Activated T-helper 1 cell treated with anti-CD3 and anti-CD28 coated beads, Interleukin-12 subunit alpha, Interleukin-12 subunit beta, Interleukin-2, Interleukin-4 antibody, amounts not matched to agents 30 ng/mL and 10 ng/mL and 1 ng/mL, durations not matched to agents 14 hours and 24 hours and 36 hours (primary cell): ENCODE data around the gene CORO2B. TPM values are rescaled to one million over a fixed set of nuclear protein-coding genes. Genes with fewer than 3 reads are reported as not detected.

Source experiments
- DNase-seq: peaks from one replicate; pipeline ENCODE4 v3.0.0; 2021; ENCODE audit warnings: low spot score
- H3K27ac Mint-ChIP-seq: one replicate; pipeline ENCODE4 v1.8.0; 2021; ENCODE audit warnings: mild to moderate bottlenecking, mixed read lengths
- H3K27me3 Mint-ChIP-seq: one replicate; pipeline ENCODE4 v1.8.0; 2022; ENCODE audit warnings: mild to moderate bottlenecking, moderate library complexity, mixed read lengths; ENCODE audit not compliant: insufficient read depth
- H3K36me3 Mint-ChIP-seq: one replicate; pipeline ENCODE4 v1.8.0; 2021; ENCODE audit warnings: low read depth, mixed read lengths
- H3K4me1 Mint-ChIP-seq: one replicate; pipeline ENCODE4 v1.8.0; 2021; ENCODE audit warnings: low read depth, mixed read lengths
- H3K4me3 Mint-ChIP-seq: one replicate; pipeline ENCODE4 v1.8.0; 2021; ENCODE audit warnings: mild to moderate bottlenecking, moderate library complexity, mixed read lengths
- H3K9me3 Mint-ChIP-seq: one replicate; pipeline ENCODE4 v1.8.0; 2021; ENCODE audit warnings: mixed read lengths
- intact Hi-C: fragments of 100-400 bp; cut with micrococcal nuclease; formaldehyde crosslinking; loops from one replicate; pipeline ENCODE4 v1.15.1; 2024
- total RNA-seq: library from RNA; stranded (reverse); gene quantifications from 2 replicates; pipeline ENCODE4 v1.2.3, GENCODE V29; 2022

Gene CORO2B
- total RNA-seq, 1 donor from 2014 or later: not detected

DNA sequence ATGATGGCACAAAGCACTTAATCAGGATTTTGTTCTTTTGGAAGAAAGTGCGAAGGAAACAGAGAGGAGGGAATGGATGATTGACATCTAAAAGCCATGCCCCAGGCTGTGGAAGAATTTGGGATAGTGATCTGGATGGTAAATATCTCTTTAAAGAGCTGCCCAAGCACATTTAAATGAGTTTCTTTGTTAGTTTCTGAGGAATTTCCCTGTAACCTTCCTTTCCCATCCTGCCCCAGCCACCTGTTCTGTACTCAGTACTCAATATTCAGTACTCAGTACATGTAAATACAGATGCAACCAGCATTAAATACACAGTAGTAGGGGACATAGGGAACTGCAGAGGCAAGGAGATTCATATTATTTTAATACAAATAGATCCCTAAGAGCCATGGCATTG is 7.8 kb upstream of the CORO2B start:
- no peaks in the 10 kb centered on the region for H3K4me1 Mint-ChIP-seq
- no peak for DNase-seq
- no peaks in the 10 kb centered on the region for H3K36me3 Mint-ChIP-seq
- no peak overlapping the region for H3K4me3 Mint-ChIP-seq
- intact Hi-C loops: no loop called here
- no peaks in the 10 kb centered on the region for H3K9me3 Mint-ChIP-seq
- H3K27me3 Mint-ChIP-seq: peaks cover 28% of the 10 kb centered on the region
- no peak overlapping the region for H3K27ac Mint-ChIP-seq

DNA sequence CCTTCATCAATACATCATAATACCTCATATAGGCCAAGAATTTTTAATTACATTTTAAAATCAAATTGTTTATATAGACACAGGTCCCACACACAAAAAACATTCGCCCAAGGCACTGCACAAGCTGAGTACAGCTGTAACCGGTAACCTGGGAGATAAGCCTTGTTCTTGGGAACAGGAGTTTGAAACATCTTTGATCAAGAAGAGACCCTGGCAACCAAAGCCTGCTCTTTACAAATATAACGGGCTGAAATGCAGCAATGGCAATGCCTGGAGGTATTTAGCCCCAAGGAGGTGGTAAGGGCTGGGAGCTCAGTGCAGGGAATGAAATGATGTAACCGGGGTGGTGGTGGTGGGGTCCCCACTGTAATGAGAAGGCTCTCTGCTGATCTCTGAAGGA is 7.2 kb upstream of the CORO2B start:
- intact Hi-C loops: no loop called here
- peaks cover 34% of the 10 kb centered on the region for H3K27me3 Mint-ChIP-seq
- H3K9me3 Mint-ChIP-seq: no peaks in the 10 kb centered on the region
- H3K36me3 Mint-ChIP-seq: no peaks in the 10 kb centered on the region
- DNase-seq: no peak
- no peak overlapping the region for H3K4me3 Mint-ChIP-seq
- no peaks in the 10 kb centered on the region for H3K4me1 Mint-ChIP-seq
- no peak overlapping the region for H3K27ac Mint-ChIP-seq

DNA sequence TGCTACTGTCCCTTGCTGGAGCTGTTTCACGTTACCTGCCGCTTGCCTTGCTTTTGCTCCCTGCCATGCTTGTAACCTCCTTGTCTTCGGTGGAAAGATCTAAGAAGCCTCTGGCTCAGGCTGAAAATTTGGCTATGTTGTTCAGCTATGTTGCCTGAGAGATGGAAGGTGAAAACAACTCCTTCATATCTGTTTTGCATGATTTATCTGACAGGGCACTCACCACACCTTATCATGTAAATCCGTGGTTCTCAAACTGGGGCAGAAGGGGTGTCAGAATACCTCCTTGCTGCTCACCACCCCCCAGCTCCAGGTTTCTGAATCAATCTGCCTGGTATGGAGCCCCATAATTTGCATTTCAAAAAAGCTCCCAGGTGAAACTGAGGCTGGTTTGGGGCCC is 6.5 kb upstream of the CORO2B start:
- H3K27ac Mint-ChIP-seq: no peak overlapping the region
- no peaks in the 10 kb centered on the region for H3K36me3 Mint-ChIP-seq
- H3K9me3 Mint-ChIP-seq: no peaks in the 10 kb centered on the region
- DNase-seq: no peak
- intact Hi-C loops: no loop called here
- H3K4me1 Mint-ChIP-seq: no peaks in the 10 kb centered on the region
- H3K4me3 Mint-ChIP-seq: no peak overlapping the region
- H3K27me3 Mint-ChIP-seq: peaks cover 40% of the 10 kb centered on the region

DNA sequence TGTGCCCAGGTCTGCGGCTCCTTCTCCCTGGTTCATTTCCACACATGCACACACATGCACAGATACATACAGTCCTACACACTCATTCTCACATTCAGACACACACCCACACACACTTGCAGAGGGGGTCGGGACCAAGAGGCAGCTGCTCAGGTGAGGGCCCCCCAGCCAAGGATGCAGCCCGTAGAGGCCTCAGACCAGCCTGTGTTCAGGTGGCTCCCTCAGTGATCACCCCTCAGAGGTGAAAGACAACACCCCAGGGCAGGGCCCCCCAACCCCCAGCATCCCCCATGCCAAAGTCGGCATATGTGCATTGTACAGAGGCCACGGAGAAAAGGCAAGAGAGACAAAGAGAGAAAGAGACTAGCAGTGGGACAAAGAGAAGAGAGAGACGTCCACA is 5.9 kb upstream of the CORO2B start:
- peaks cover 3% of the 10 kb centered on the region for H3K4me1 Mint-ChIP-seq
- peak overlapping the region; percentile 27 for H3K27ac Mint-ChIP-seq
- H3K36me3 Mint-ChIP-seq: no peaks in the 10 kb centered on the region
- intact Hi-C loops: no loop called here
- peaks cover 47% of the 10 kb centered on the region for H3K27me3 Mint-ChIP-seq
- H3K9me3 Mint-ChIP-seq: no peaks in the 10 kb centered on the region
- DNase-seq: no peak
- H3K4me3 Mint-ChIP-seq: no peak overlapping the region

DNA sequence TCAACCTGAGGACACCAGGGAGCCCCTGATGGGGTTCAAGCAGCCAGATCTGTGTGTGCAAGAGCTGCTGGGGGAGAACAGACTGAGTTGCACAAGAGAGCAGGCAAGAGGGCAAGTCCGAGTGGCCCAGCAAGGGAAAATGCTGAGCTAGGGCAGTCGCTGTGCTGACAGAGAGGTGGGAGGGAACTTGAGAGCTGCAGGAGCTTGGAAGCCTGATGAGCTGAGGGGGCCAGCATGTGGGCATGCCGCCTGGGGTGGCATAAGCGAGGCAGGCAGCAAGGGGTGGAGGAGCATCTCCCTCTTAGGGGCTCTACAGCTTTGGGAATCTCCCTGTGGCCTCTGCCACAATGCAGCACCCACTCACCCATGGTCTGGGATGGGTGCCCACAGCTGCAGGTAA is 4.7 kb upstream of the CORO2B start:
- Mint-ChIP-seq H3K4me3 (no peak overlapping the region), H3K27ac (no peak overlapping the region)
- intact Hi-C loops: no loop called here

DNA sequence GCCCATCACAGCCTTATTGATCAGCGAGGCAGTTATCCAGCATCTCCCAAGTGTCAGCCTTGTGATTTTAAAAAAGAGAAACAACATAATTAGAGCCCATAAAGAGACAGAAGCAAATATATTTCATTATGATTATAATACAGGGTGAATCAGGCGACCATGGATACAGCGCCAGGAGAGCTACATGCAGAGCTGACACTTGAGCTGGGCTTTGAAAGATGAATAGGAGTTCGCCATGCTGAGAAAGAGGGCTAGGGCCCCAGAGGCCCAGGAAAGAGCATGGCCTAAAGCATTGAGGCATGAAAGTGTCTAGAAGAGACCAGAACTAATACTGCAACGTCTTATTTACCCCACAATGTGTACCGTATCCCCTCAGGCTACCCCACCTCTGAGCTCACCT is 4.2 kb upstream of the CORO2B start:
- Mint-ChIP-seq H3K36me3 (no peaks in the 10 kb centered on the region), H3K4me3 (no peak overlapping the region), H3K9me3 (no peaks in the 10 kb centered on the region), H3K4me1 (peaks cover 7% of the 10 kb centered on the region), H3K27ac (no peak overlapping the region), H3K27me3 (peaks cover 51% of the 10 kb centered on the region)
- DNase-seq: no peak
- intact Hi-C loops: no loop called here

More for the DNA sequence above, 4.7 kb upstream of the CORO2B start:
- H3K27me3 Mint-ChIP-seq: peaks cover 50% of the 10 kb centered on the region
- H3K9me3 Mint-ChIP-seq: no peaks in the 10 kb centered on the region
- peaks cover 7% of the 10 kb centered on the region for H3K4me1 Mint-ChIP-seq
- no peak for DNase-seq
- no peaks in the 10 kb centered on the region for H3K36me3 Mint-ChIP-seq

DNA sequence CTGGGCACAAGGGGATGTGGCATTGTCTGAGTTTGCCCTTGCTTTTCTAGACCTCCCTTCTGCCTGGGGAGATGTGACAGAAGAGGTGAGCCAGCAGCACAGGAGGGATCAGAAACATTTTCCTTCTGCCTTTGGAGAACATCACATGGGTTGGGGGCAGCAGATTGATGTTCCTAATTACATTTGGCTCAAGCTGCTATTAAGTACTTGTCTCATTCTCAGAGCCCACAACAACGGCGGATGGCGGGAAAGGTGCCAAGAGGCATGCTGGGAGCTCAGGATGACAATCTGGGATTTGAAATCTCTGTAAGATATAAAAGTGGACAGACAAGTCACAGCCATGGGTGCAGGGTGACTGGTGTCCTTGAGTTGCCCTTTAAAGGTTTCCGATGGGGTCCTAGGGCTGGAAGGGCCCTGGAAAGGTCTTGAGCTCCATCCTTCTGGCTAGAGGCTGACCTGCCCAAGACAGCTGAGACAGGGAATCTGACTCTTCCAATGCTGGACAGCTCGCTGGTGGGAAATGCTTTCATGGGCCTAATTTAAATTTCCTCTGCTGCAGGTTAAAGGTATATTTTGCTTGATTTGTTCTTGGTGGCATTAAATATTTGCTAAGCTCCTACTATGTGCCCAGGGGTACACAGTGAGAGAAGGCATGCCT is 2.4 kb upstream of the CORO2B start:
- no peak for DNase-seq
- H3K9me3 Mint-ChIP-seq: no peaks in the 10 kb centered on the region
- peaks cover 7% of the 10 kb centered on the region for H3K4me1 Mint-ChIP-seq
- H3K4me3 Mint-ChIP-seq: no peak overlapping the region
- intact Hi-C loops: no loop called here
- no peaks in the 10 kb centered on the region for H3K36me3 Mint-ChIP-seq
- H3K27ac Mint-ChIP-seq: no peak overlapping the region
- peaks cover 59% of the 10 kb centered on the region for H3K27me3 Mint-ChIP-seq

DNA sequence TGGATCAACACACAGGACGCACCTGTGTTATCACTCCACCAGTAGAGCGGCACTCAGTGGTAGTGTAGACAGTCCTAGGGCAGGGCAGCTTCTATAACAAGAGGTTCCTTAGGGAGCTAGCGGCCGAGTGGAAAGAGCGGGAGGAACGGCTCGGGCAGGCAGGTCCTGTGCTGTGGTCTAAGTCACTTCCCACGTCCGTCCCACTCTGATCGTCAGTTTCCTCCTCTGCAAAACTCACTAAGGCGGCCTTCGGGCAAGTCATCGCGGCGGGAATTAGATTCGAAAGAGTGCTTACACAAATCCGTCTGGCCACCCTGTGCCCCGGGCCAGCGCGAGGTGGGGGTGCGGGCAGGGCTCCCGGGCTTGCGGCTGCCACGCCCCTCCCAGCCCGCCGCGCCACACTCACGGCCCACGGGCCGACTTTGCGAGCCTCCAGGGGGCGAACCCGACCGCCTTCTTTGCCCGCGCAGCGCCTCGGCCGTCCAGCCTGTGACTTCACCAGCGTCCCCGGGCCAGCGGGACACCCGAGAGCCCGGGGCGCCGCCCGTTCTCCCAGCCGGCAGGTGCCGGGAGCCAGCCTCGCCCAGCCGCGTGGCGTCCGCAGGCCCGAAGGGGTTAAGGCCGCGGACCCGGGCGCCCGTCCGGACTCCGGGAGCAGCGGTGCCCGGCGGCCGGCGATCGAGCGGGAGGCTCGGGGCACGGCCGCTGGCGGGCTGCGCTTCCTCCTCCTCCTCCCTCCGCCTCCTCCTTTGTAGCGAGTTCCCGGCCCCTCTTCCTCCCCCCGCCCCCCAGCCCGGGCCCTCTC is 416 bp upstream of the CORO2B start:
- Mint-ChIP-seq H3K27me3 (peaks cover 58% of the 10 kb centered on the region), H3K4me1 (peaks cover 7% of the 10 kb centered on the region), H3K4me3 (peak overlapping the region; percentile 80), H3K9me3 (no peaks in the 10 kb centered on the region), H3K27ac (no peak overlapping the region), H3K36me3 (no peaks in the 10 kb centered on the region)
- no peak for DNase-seq
- intact Hi-C loops: no loop called here

DNA sequence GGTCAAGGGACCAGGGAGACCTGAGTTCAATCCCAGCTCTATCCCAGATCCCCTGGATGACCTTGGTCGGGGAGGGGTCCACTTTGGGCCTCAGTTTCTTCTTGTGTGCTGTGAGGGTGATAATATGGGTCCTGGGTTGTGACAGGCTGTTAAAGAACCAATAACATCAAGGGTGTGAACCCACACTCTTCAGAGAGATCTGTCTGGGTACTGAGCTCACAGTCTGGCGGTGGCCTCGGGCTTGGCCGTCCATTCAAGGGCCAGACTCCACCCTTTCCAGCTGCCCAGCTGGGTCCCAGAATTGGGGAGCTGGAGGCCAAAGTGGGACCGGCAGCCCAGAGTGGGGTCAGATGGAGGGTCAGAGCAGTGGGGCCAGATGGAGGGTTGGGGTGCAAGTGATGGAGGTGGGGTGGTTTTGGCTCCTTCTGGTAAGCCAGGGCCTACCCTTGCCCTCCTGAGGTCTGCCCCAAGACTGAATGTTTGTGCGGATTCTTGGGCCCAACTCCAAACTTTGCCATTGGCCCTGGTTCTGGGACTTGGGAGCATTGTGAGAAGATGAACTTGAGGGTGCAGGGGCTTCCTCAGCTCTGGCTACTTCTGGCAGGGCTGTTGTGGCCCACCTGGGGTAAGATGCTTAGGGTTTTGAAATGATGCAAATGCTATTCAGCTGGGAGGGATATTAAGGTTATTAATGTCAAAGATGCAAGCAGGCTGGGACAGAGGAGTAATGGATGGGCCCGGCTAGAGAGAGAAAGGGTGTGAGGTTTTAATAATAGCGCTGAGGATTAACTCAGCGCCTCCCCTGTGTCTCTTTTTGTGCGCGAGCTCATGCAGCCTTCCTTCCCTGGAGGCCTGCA is 1.5 kb downstream of the CORO2B start:
- Mint-ChIP-seq H3K27ac (no peak overlapping the region), H3K36me3 (no peaks in the 10 kb centered on the region), H3K9me3 (no peaks in the 10 kb centered on the region), H3K27me3 (peaks cover 51% of the 10 kb centered on the region), H3K4me1 (peaks cover 7% of the 10 kb centered on the region), H3K4me3 (peak overlapping the region; percentile 21)
- no peak for DNase-seq
- intact Hi-C loops: no loop called here

DNA sequence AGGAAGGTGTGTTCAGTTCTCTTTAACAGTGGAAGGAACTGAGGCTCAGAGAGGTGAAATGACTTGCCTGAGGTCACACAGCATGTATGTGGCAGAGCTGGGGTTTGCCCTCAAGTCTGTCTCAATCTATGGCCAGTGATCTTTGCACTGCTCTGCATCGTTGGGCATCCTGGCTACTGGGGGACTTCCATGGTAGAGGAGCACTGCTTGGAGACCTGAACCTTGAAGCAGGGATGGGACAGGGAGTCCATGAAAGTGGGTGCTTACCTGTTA is 2.0 kb downstream of the CORO2B start:
- no peak for DNase-seq
- intact Hi-C loops: no loop called here
- H3K27me3 Mint-ChIP-seq: peaks cover 47% of the 10 kb centered on the region
- H3K36me3 Mint-ChIP-seq: no peaks in the 10 kb centered on the region
- H3K9me3 Mint-ChIP-seq: no peaks in the 10 kb centered on the region
- H3K27ac Mint-ChIP-seq: no peak overlapping the region
- H3K4me1 Mint-ChIP-seq: peaks cover 7% of the 10 kb centered on the region
- no peak overlapping the region for H3K4me3 Mint-ChIP-seq

DNA sequence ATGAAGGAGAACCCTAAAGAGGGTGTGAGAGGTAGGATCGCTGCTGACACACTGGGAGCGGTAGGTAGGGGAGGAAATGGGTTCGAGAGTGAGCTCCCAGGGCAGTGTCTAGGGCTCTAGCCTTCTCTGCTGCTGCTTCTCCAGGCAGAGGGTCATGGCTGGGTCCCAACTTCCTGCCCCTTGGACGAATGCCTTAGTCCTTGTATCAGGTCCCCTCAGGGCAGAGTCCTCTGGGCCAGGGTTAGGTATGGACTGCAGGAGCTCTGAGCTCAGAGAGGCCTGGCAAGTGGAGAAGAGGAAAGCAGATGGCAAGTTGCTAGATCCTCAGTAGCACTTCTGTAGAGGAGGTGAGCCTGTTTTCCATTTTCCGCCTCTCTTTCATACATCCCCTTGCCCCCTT is 2.9 kb downstream of the CORO2B start:
- no peaks in the 10 kb centered on the region for H3K9me3 Mint-ChIP-seq
- intact Hi-C loops: no loop called here
- H3K27me3 Mint-ChIP-seq: peaks cover 38% of the 10 kb centered on the region
- no peak overlapping the region for H3K4me3 Mint-ChIP-seq
- H3K27ac Mint-ChIP-seq: no peak overlapping the region
- DNase-seq: no peak
- H3K36me3 Mint-ChIP-seq: no peaks in the 10 kb centered on the region
- peaks cover 12% of the 10 kb centered on the region for H3K4me1 Mint-ChIP-seq

DNA sequence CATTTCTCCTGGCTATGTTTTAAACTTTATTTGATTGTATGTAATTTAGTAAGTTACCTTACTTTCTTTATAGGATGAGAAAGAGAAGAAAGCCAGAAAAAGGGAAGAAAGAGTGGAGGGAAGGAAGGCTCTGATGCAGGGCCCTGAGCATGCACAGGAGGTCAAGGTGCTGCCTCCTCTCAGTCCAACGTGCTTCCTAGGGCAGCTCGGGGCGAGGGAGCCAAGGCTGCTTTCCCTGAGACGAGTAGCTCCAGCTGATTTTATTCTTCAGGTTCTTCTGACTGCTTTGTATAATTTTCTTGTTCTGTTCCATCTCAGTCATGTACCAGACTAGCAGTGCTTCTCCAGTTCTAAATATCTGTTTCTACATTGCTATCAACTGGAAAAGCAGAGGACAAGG is 3.4 kb downstream of the CORO2B start:
- no peak overlapping the region for H3K4me3 Mint-ChIP-seq
- H3K36me3 Mint-ChIP-seq: no peaks in the 10 kb centered on the region
- H3K27ac Mint-ChIP-seq: no peak overlapping the region
- H3K27me3 Mint-ChIP-seq: peaks cover 34% of the 10 kb centered on the region
- intact Hi-C loops: no loop called here
- peaks cover 12% of the 10 kb centered on the region for H3K4me1 Mint-ChIP-seq
- no peak for DNase-seq
- no peaks in the 10 kb centered on the region for H3K9me3 Mint-ChIP-seq

DNA sequence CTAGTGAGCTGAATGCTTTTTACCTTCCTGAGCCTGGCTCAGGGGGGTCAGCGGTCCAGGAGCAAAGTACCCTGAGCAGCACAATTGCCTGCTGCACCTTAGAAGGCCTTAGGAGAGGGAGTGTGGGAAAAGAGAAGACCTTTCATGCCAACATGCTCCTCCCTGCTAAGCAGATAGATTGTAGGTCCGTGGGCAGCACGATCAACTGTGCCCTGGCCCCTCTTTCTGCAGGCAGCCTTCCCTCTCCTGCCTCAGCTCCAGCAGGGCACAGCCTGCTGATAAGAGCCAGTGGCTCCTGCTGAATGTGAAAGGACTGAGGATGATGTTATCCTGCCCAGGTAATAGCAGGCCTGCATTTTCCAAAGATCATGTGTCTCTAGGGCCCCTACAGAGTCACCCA is 4.1 kb downstream of the CORO2B start:
- Mint-ChIP-seq H3K36me3 (no peaks in the 10 kb centered on the region), H3K9me3 (no peaks in the 10 kb centered on the region), H3K4me3 (no peak overlapping the region), H3K27me3 (peaks cover 28% of the 10 kb centered on the region), H3K27ac (no peak overlapping the region), H3K4me1 (peaks cover 13% of the 10 kb centered on the region)
- no peak for DNase-seq
- intact Hi-C loops: no loop called here
